ENCODE measurements around the gene TCP11X2.
"Not testable (repeated sequence)": the region's sequence is repeated elsewhere in the genome, so short reads cannot be mapped to it uniquely, and the experiment has no call there.

Gene TCP11X2

DNA sequence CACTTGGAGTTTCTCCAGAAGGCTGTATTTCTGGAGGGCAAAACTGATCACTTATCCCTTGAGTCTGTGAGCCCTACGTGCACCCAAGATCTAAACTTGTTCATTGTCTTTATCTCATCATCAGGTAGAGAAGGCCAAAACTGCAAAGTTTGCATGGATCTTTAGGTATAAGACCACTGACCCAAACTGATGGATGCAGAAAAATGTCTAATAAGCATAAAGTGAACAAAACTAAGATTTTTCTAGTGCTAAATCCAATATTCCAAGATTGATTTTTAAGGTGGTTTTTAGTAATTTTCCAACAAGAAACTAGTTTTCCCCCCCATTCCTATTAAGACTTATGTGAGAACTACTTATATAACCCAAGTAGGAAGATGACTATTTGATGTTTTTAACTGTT lies 42.9 kb upstream of the TCP11X2 start:
- Histone ChIP-seq H3K36me3 (ENCODE audit: insufficient read depth, low read length) (no peaks in the 10 kb centered on the region), H3K9me2 (replicated peaks; ENCODE audit: low read depth, low read length) (no peaks in the 10 kb centered on the region), H3K9ac (ENCODE audit: low read depth, low read length, poor library complexity, severe bottlenecking) (no peak overlapping the region), H3K4me1 (ENCODE audit: insufficient read depth, low read length, poor library complexity, severe bottlenecking) (peaks cover 4% of the 10 kb centered on the region), H4K20me1 (ENCODE audit: insufficient read depth, low read length, poor library complexity, severe bottlenecking) (no peaks in the 10 kb centered on the region), H3K9me3 (ENCODE audit: insufficient read depth, low read depth, low read length) (no peaks in the 10 kb centered on the region), H3K4me3 (ENCODE audit: low read length, poor library complexity, severe bottlenecking) (no peak overlapping the region), H3K79me2 (ENCODE audit: insufficient read depth, low read length) (peaks cover 9% of the 10 kb centered on the region; the same call in 1 of the 2 replicates), H3K27me3 (ENCODE audit: insufficient read depth, low read length, poor library complexity, severe bottlenecking) (no peaks in the 10 kb centered on the region), H3F3A (ENCODE audit: low read depth) (no peaks in the 10 kb centered on the region), H2AFZ (ENCODE audit: low read length) (no peak overlapping the region), H3K4me2 (ENCODE audit: low read depth, low read length, poor library complexity, severe bottlenecking) (peak overlapping the region; percentile 79)
- no peak for TF ChIP-seq EZH2phosphoT487 (IDR thresholded peaks at IDR 0.05; ENCODE audit: borderline replicate concordance)
- TF ChIP-seq, protein P1, sequence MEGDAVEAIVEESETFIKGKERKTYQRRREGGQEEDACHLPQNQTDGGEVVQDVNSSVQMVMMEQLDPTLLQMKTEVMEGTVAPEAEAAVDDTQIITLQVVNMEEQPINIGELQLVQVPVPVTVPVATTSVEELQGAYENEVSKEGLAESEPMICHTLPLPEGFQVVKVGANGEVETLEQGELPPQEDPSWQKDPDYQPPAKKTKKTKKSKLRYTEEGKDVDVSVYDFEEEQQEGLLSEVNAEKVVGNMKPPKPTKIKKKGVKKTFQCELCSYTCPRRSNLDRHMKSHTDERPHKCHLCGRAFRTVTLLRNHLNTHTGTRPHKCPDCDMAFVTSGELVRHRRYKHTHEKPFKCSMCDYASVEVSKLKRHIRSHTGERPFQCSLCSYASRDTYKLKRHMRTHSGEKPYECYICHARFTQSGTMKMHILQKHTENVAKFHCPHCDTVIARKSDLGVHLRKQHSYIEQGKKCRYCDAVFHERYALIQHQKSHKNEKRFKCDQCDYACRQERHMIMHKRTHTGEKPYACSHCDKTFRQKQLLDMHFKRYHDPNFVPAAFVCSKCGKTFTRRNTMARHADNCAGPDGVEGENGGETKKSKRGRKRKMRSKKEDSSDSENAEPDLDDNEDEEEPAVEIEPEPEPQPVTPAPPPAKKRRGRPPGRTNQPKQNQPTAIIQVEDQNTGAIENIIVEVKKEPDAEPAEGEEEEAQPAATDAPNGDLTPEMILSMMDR (conservative IDR thresholded peaks at IDR 0.05; ENCODE audit: low read length), result no peak

DNA sequence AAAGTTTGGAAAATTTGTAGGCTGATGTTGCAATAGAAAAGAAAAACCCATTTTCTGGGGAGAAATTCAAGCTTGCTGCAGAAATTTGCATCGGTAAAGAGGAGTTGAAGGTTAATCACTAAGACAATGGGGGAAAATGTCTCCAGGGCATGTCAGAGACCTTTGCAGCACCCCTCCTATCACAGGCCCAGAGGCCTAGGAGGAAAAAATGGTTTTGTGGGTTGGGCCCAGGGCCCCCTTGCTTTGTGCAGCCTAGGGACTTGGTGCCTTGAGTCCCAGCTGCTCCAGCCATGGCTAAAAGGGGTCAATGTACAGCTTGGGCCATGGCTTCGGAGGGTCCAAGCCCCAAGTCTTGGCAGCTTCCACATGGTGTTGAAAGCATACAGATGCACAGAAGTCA lies 27.1 kb upstream of the TCP11X2 start:
- no peaks in the 10 kb centered on the region for H3K9me2 ChIP-seq (replicated peaks; ENCODE audit: low read depth, low read length)
- H3K9ac ChIP-seq (ENCODE audit: low read depth, low read length, poor library complexity, severe bottlenecking), result no peak overlapping the region
- no peak overlapping the region for H3K4me2 ChIP-seq (ENCODE audit: low read depth, low read length, poor library complexity, severe bottlenecking)
- no peaks in the 10 kb centered on the region for H3K9me3 ChIP-seq (ENCODE audit: insufficient read depth, low read depth, low read length)
- no peaks in the 10 kb centered on the region for H3K79me2 ChIP-seq (ENCODE audit: insufficient read depth, low read length)
- no peaks in the 10 kb centered on the region for H3F3A ChIP-seq (ENCODE audit: low read depth)
- TF ChIP-seq, protein P1 (conservative IDR thresholded peaks at IDR 0.05; ENCODE audit: low read length), result no peak
- TF ChIP-seq EZH2phosphoT487 (IDR thresholded peaks at IDR 0.05; ENCODE audit: borderline replicate concordance), result no peak
- H3K4me1 ChIP-seq (ENCODE audit: insufficient read depth, low read length, poor library complexity, severe bottlenecking), result no peaks in the 10 kb centered on the region
- no peaks in the 10 kb centered on the region for H3K36me3 ChIP-seq (ENCODE audit: insufficient read depth, low read length)
- no peaks in the 10 kb centered on the region for H3K27me3 ChIP-seq (ENCODE audit: insufficient read depth, low read length, poor library complexity, severe bottlenecking)
- no peaks in the 10 kb centered on the region for H4K20me1 ChIP-seq (ENCODE audit: insufficient read depth, low read length, poor library complexity, severe bottlenecking)
- no peak overlapping the region for H2AFZ ChIP-seq (ENCODE audit: low read length)
- H3K4me3 ChIP-seq (ENCODE audit: low read length, poor library complexity, severe bottlenecking), result no peak overlapping the region

DNA sequence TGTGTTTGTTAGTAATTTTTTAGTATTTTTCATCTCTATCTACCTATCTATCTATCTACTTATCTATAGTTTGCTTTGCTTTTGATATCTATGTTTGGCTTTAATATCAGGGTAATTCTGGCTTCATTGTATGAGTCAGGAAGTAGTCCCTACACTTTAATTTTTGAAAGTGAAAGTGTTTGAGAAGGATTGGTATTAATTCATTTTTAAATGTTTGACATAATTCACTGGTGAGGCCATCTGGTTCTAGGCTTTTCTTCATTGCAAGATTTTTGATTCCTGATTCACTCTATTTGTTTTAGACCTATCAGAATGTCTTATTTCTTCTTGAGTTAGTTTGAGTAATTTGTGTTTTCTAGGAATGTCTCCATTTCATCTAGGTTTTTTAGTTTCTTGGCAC lies 20.2 kb upstream of the TCP11X2 start:
- Histone ChIP-seq H3K9ac (ENCODE audit: low read depth, low read length, poor library complexity, severe bottlenecking) (no peak overlapping the region), H3K36me3 (ENCODE audit: insufficient read depth, low read length) (no peaks in the 10 kb centered on the region), H4K20me1 (ENCODE audit: insufficient read depth, low read length, poor library complexity, severe bottlenecking) (no peaks in the 10 kb centered on the region), H3K79me2 (ENCODE audit: insufficient read depth, low read length) (no peaks in the 10 kb centered on the region), H3K27me3 (ENCODE audit: insufficient read depth, low read length, poor library complexity, severe bottlenecking) (no peaks in the 10 kb centered on the region), H3K9me2 (replicated peaks; ENCODE audit: low read depth, low read length) (no peaks in the 10 kb centered on the region), H3K4me1 (ENCODE audit: insufficient read depth, low read length, poor library complexity, severe bottlenecking) (no peaks in the 10 kb centered on the region), H3K4me2 (ENCODE audit: low read depth, low read length, poor library complexity, severe bottlenecking) (no peak overlapping the region), H3K9me3 (ENCODE audit: insufficient read depth, low read depth, low read length) (no peaks in the 10 kb centered on the region), H3K4me3 (ENCODE audit: low read length, poor library complexity, severe bottlenecking) (no peak overlapping the region), H3F3A (ENCODE audit: low read depth) (no peaks in the 10 kb centered on the region), H2AFZ (ENCODE audit: low read length) (peak overlapping the region; percentile 19; the same call in 1 of the 2 replicates)
- TF ChIP-seq, protein P1 (conservative IDR thresholded peaks at IDR 0.05; ENCODE audit: low read length), result no peak
- no peak for TF ChIP-seq EZH2phosphoT487 (IDR thresholded peaks at IDR 0.05; ENCODE audit: borderline replicate concordance)

DNA sequence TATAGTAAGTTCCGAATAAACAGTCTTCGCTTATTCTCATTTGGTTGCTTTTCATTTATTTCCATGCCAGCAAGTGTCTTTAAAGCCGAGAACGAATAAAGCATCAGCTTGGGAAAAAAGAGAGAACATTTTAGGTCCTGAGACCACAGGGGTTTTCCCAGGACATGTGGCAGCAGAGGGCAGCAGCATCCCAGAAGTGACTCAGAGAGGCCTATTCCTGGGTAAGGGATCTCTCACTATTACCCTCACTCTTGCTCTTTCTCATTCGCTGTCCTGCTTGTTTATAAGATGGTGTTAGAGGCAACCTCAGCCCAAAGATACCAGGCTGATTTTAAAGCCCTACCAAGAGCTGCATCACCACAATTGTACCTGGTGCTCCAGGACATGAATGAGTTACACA lies 7.2 kb upstream of the TCP11X2 start:
- H3K4me2 ChIP-seq (ENCODE audit: low read depth, low read length, poor library complexity, severe bottlenecking); H4K20me1 ChIP-seq (ENCODE audit: insufficient read depth, low read length, poor library complexity, severe bottlenecking); H3K27me3 ChIP-seq (ENCODE audit: insufficient read depth, low read length, poor library complexity, severe bottlenecking); H3K36me3 ChIP-seq (ENCODE audit: insufficient read depth, low read length); H3K4me3 ChIP-seq (ENCODE audit: low read length, poor library complexity, severe bottlenecking); H3K9me3 ChIP-seq (ENCODE audit: insufficient read depth, low read depth, low read length); H3K9ac ChIP-seq (ENCODE audit: low read depth, low read length, poor library complexity, severe bottlenecking); H3F3A ChIP-seq (ENCODE audit: low read depth); H3K9me2 ChIP-seq (replicated peaks; ENCODE audit: low read depth, low read length); H3K79me2 ChIP-seq (ENCODE audit: insufficient read depth, low read length); H3K4me1 ChIP-seq (ENCODE audit: insufficient read depth, low read length, poor library complexity, severe bottlenecking); H2AFZ ChIP-seq (ENCODE audit: low read length): not testable (repeated sequence)

DNA sequence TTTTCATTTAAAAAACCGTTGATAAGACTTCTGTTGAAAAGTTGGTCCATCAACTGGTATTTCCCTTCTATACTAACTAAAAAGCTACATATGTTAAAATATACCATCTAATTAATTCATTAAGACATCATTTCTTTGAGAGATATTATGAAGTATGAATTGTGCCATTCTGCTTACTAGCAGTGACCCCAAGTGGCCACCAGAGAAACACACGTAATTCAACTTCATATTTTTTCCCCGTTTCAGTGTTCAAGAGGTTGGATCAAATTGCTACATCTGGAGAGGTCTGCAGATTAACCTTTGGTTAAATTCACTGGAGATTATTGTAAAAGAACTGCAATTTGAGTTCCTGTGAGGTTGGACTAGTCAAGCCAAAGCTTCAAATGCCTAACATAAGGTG lies 1.4 kb downstream of the TCP11X2 start:
- not testable (repeated sequence) for H3F3A ChIP-seq (ENCODE audit: low read depth); H3K9ac ChIP-seq (ENCODE audit: low read depth, low read length, poor library complexity, severe bottlenecking); H3K36me3 ChIP-seq (ENCODE audit: insufficient read depth, low read length); H3K9me2 ChIP-seq (replicated peaks; ENCODE audit: low read depth, low read length); H3K4me2 ChIP-seq (ENCODE audit: low read depth, low read length, poor library complexity, severe bottlenecking); H3K79me2 ChIP-seq (ENCODE audit: insufficient read depth, low read length); H3K27me3 ChIP-seq (ENCODE audit: insufficient read depth, low read length, poor library complexity, severe bottlenecking); H4K20me1 ChIP-seq (ENCODE audit: insufficient read depth, low read length, poor library complexity, severe bottlenecking); H2AFZ ChIP-seq (ENCODE audit: low read length); H3K4me3 ChIP-seq (ENCODE audit: low read length, poor library complexity, severe bottlenecking); H3K4me1 ChIP-seq (ENCODE audit: insufficient read depth, low read length, poor library complexity, severe bottlenecking); H3K9me3 ChIP-seq (ENCODE audit: insufficient read depth, low read depth, low read length)
